ENCODE data around the gene NRG2. TPM values are rescaled to one million over a fixed set of nuclear protein-coding genes. Genes with fewer than 3 reads are reported as not detected.

The NRG2 gene
- polyA plus RNA-seq, 1 of the 3 experiments (the other 2 are of a cell fraction), result 3.7 TPM

DNA sequence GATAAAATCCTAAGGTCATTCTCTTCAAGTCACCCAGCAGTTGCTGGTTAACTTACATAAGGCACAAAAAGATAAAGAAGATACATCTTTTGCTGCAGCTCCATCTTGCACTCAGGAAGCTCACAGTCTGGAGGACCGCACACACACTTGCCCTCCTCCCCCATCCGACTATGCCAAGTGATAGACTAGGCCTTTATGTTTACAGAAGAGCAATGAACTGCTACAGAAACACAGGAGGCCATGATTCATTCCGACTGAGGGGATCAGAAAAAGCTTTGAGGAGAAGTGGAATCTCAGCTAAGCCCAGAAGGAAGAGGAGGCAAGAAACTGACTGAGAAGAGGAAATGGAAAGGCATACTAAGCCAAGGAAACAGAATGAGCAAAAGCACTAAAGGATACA, 17.4 kb downstream of the NRG2 start:
- no peaks in the 10 kb centered on the region for H3K9me2 ChIP-seq
- no peaks in the 10 kb centered on the region for H4K20me1 ChIP-seq (ENCODE audit: insufficient read depth)
- H3F3A ChIP-seq (replicated peaks; ENCODE audit: insufficient read depth), result no peaks in the 10 kb centered on the region
- H2AFZ ChIP-seq (ENCODE audit: low read depth), result no peak overlapping the region
- no peak for TF ChIP-seq GABPA (IDR thresholded peaks at IDR 0.05; ENCODE audit: low read depth)
- no peak for TF ChIP-seq RCOR1 (IDR thresholded peaks at IDR 0.05; ENCODE audit: low read length)
- no peak for TF ChIP-seq CHD2 (IDR thresholded peaks at IDR 0.05; ENCODE audit: low read length, partially characterized antibody)
- no peak for TF ChIP-seq FOXM1 (IDR thresholded peaks at IDR 0.05; ENCODE audit: low read depth)
- no peak for TF ChIP-seq MEF2A (IDR thresholded peaks at IDR 0.05; ENCODE audit: borderline replicate concordance, low read depth)
- TF ChIP-seq MXI1 (IDR thresholded peaks at IDR 0.05; ENCODE audit: low read depth, low read length), result no peak
- no peak for TF ChIP-seq TAF1 (IDR thresholded peaks at IDR 0.05; ENCODE audit: borderline replicate concordance, low read depth, low read length)
- CTCF ChIA-PET, result interaction anchor here (0.7 to 1.4 kb wide), 4 partner anchors 17 to 245 kb away, joined by 3 to 5 read pairs (median 4); partner anchors contain the start of gene NRG2
- H3K27ac ChIP-seq (ENCODE audit: low read depth in 2 of 2, low read length in 1 of 2), result no peak overlapping the region
- DNase-seq, result no peak
- peaks cover 0 to 5% of the 10 kb centered on the region in 2 experiments; a peak in 1 of 4 replicates for H3K4me1 ChIP-seq (ENCODE audit: control insufficient read depth in 1 of 2, insufficient read depth in 2 of 2, low read depth in 1 of 2, low read length in 1 of 2)
- no peaks in the 10 kb centered on the region for H3K9me3 ChIP-seq
- no peak overlapping the region for H3K4me3 ChIP-seq (ENCODE audit: low read depth in 2 of 2, low read length in 1 of 2)
- H3K9ac ChIP-seq, result no peak overlapping the region
- no peak overlapping the region for H3K4me2 ChIP-seq
- H3K79me2 ChIP-seq (ENCODE audit: insufficient read depth), result no peaks in the 10 kb centered on the region
- no peaks in the 10 kb centered on the region for H3K27me3 ChIP-seq (ENCODE audit: insufficient read depth)
- POLR2A ChIA-PET, result no interaction called here
- 70% methylated on average over 3 of the region's 3 CpGs for WGBS (ENCODE audit: low lambda C conversion rate)
- no peaks in the 10 kb centered on the region for H3K36me3 ChIP-seq (replicated peaks in 1 of 2; ENCODE audit: control insufficient read depth in 1 of 2, insufficient read depth in 2 of 2, low read length in 1 of 2)

DNA sequence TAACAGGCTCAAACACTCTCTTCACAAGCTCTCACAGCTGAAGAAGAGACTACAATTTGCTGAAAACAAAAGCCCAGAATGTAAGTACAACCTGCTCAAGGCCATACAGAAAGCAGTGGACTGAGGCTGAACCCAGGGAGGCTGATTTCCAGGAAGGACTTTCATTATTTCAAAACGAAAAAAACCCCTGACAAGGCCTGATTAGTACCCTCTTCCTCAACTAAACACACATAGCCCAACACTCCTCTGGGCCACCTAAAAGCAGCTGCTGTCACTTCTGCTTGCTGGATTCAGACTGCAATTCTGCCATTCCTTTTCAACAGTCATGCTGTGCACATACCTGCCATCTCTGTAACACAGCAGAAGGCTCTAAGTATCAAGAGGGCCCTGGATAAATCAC, 18.2 kb downstream of the NRG2 start:
- ChIA-PET POLR2A (no interaction called here), CTCF (interaction anchor here (0.8 to 1.2 kb wide), 2 partner anchors 15 to 20 kb away, joined by 3 to 4 read pairs; no protein-coding TSS in a partner anchor)
- Histone ChIP-seq H3K4me2 (no peak overlapping the region), H3K36me3 (replicated peaks in 1 of 2; ENCODE audit: control insufficient read depth in 1 of 2, insufficient read depth in 2 of 2, low read length in 1 of 2) (no peaks in the 10 kb centered on the region), H4K20me1 (ENCODE audit: insufficient read depth) (no peaks in the 10 kb centered on the region), H2AFZ (ENCODE audit: low read depth) (no peak overlapping the region), H3K9me2 (no peaks in the 10 kb centered on the region), H3K4me1 (ENCODE audit: control insufficient read depth in 1 of 2, insufficient read depth in 2 of 2, low read depth in 1 of 2, low read length in 1 of 2) (no peaks in the 10 kb centered on the region; a peak in 1 of 4 replicates), H3K9me3 (no peaks in the 10 kb centered on the region), H3K4me3 (ENCODE audit: low read depth in 2 of 2, low read length in 1 of 2) (no peak overlapping the region), H3K27me3 (ENCODE audit: insufficient read depth) (no peaks in the 10 kb centered on the region), H3K27ac (ENCODE audit: low read depth in 2 of 2, low read length in 1 of 2) (no peak overlapping the region), H3F3A (replicated peaks; ENCODE audit: insufficient read depth) (no peaks in the 10 kb centered on the region), H3K79me2 (ENCODE audit: insufficient read depth) (no peaks in the 10 kb centered on the region), H3K9ac (no peak overlapping the region)
- TF ChIP-seq CHD2 (IDR thresholded peaks at IDR 0.05; ENCODE audit: low read length, partially characterized antibody) (no peak), ZBTB33 (IDR thresholded peaks at IDR 0.05; ENCODE audit: borderline replicate concordance, low read depth) (no peak), MEF2A (IDR thresholded peaks at IDR 0.05; ENCODE audit: borderline replicate concordance, low read depth) (no peak), TCF12 (IDR thresholded peaks at IDR 0.05) (no peak), FOSL2 (IDR thresholded peaks at IDR 0.05; ENCODE audit: borderline replicate concordance, low read depth) (no peak), FOXJ3 (CRISPR knock-in tag; IDR thresholded peaks at IDR 0.05) (no peak), MXI1 (IDR thresholded peaks at IDR 0.05; ENCODE audit: low read depth, low read length) (no peak), CTCF (IDR thresholded peaks at IDR 0.05) (no peak), RFX5 (IDR thresholded peaks at IDR 0.05; ENCODE audit: low read length) (no peak), YY1 (IDR thresholded peaks at IDR 0.05; ENCODE audit: low read depth) (no peak), FOXM1 (IDR thresholded peaks at IDR 0.05; ENCODE audit: low read depth) (no peak), ELF1 (IDR thresholded peaks at IDR 0.05) (no peak), RXRA (IDR thresholded peaks at IDR 0.05; ENCODE audit: borderline replicate concordance, low read depth) (no peak), EP300 (IDR thresholded peaks at IDR 0.05; ENCODE audit: borderline replicate concordance in 1 of 2, low read depth in 1 of 2, low read length in 1 of 2) (no peak), EZH2phosphoT487 (IDR thresholded peaks at IDR 0.05; ENCODE audit: borderline replicate concordance, low read depth) (no peak), SIN3A (IDR thresholded peaks at IDR 0.05; ENCODE audit: borderline replicate concordance, low read depth, low read length) (no peak), RCOR1 (IDR thresholded peaks at IDR 0.05; ENCODE audit: low read length) (no peak), SMC3 (IDR thresholded peaks at IDR 0.05; ENCODE audit: low read depth, low read length) (no peak), TEAD4 (IDR thresholded peaks at IDR 0.05; ENCODE audit: borderline replicate concordance, insufficient read depth) (no peak), POLR2AphosphoS5 (IDR thresholded peaks at IDR 0.05; ENCODE audit: low read depth, low read length) (no peak)
- no peak for DNase-seq
- WGBS (ENCODE audit: low lambda C conversion rate), result 22% methylated on average over 1 of the region's 1 CpG
